Bronchial epithelial cell (primary cell): ENCODE measurements around the gene GH1. TPM values are rescaled to one million over a fixed set of nuclear protein-coding genes. Genes with fewer than 3 reads are reported as not detected.

ENCODE experiments used
- DNase-seq: peaks from one replicate; pipeline ENCODE4 v3.0.0-alpha.2; 2010; ENCODE audit warnings: low read depth
- FAIRE-seq: peaks from 2 replicates; lab custom pipeline; 2011; peaks lifted over from hg19 to GRCh38; lab: Jason Lieb, UNC
- H3K27me3 ChIP-seq: 2 replicates; pipeline ENCODE4 v1.5.1; 2011; ENCODE audit warnings: low read length; ENCODE audit not compliant: control insufficient read depth, insufficient read depth
- H3K36me3 ChIP-seq: 2 replicates; pipeline ENCODE4 v1.5.1; 2011; ENCODE audit warnings: low read length; ENCODE audit not compliant: control insufficient read depth, insufficient read depth
- H3K4me3 ChIP-seq: 2 replicates; pipeline ENCODE4 v1.5.1; 2011; ENCODE audit warnings: mild to moderate bottlenecking, low read depth, low read length, control low read depth
- CTCF ChIP-seq: IDR thresholded peaks from 2 replicates; pipeline ENCODE4 v1.5.1; 2011; ENCODE audit warnings: mild to moderate bottlenecking, moderate library complexity, low read length, control low read depth, inconsistent platforms; ENCODE audit not compliant: insufficient read depth, severe bottlenecking
- total RNA-seq: library from RNA; depleted of rRNA; stranded (reverse); fragments of >200 nt; gene quantifications from 2 replicates; pipeline ENCODE4 v1.2.1, GENCODE V29; 2014

The GH1 gene
- total RNA-seq, 1 donor from 2014 or later: not detected

GRCh38 chr17:63941162-63941561, 22.5 kb upstream of the GH1 start:
- no peak for FAIRE-seq
- Histone ChIP-seq H3K4me3 (no peak overlapping the region), H3K36me3 (no peaks in the 10 kb centered on the region), H3K27me3 (no peaks in the 10 kb centered on the region)
- TF ChIP-seq CTCF: no peak
- no peak for DNase-seq

GRCh38 chr17:63940584-63940983, 21.9 kb upstream of the GH1 start:
- Histone ChIP-seq H3K27me3 (no peaks in the 10 kb centered on the region), H3K36me3 (no peaks in the 10 kb centered on the region), H3K4me3 (no peak overlapping the region)
- no peak for TF ChIP-seq CTCF
- FAIRE-seq (no peak), DNase-seq (no peak)

- H3K4me3 ChIP-seq: no peak overlapping the region
- TF ChIP-seq CTCF: no peak
- FAIRE-seq: peak; percentile 32
Observed at GRCh38 chr17:63939884-63940283, 21.2 kb upstream of the GH1 start.

GRCh38 chr17:63939401-63939800, 20.8 kb upstream of the GH1 start:
- peak; percentile 80 for FAIRE-seq
- no peaks in the 10 kb centered on the region for H3K36me3 ChIP-seq
- TF ChIP-seq CTCF: no peak
- no peak for DNase-seq
- H3K4me3 ChIP-seq: no peak overlapping the region
- H3K27me3 ChIP-seq: no peaks in the 10 kb centered on the region

More at GRCh38 chr17:63939884-63940283, 21.2 kb upstream of the GH1 start:
- DNase-seq: no peak
- H3K36me3 ChIP-seq: no peaks in the 10 kb centered on the region
- no peaks in the 10 kb centered on the region for H3K27me3 ChIP-seq

GRCh38 chr17:63937920-63938319, 19.3 kb upstream of the GH1 start:
- no peak for TF ChIP-seq CTCF
- DNase-seq: no peak
- no peak overlapping the region for H3K4me3 ChIP-seq
- H3K36me3 ChIP-seq: no peaks in the 10 kb centered on the region
- H3K27me3 ChIP-seq: no peaks in the 10 kb centered on the region
- FAIRE-seq: no peak

GRCh38 chr17:63937319-63937718, 18.7 kb upstream of the GH1 start:
- no peak for TF ChIP-seq CTCF
- no peak for FAIRE-seq

More at GRCh38 chr17:63937319-63937718, 18.7 kb upstream of the GH1 start:
- Histone ChIP-seq H3K4me3 (no peak overlapping the region), H3K27me3 (no peaks in the 10 kb centered on the region), H3K36me3 (no peaks in the 10 kb centered on the region)
- no peak for DNase-seq
